CMK (cell line): ENCODE data around the gene ELMOD3.
"Not testable (repeated sequence)": the region's sequence is repeated elsewhere in the genome, so short reads cannot be mapped to it uniquely, and the experiment has no call there.

Source experiments
- DNase-seq: peaks from one replicate; pipeline ENCODE4 v3.0.0-alpha.2; 2010; ENCODE audit warnings: low read depth

The ELMOD3 gene

GRCh38 chr2:85427300-85427835, 72.8 kb downstream of the ELMOD3 start:
- no peak for DNase-seq

DNA sequence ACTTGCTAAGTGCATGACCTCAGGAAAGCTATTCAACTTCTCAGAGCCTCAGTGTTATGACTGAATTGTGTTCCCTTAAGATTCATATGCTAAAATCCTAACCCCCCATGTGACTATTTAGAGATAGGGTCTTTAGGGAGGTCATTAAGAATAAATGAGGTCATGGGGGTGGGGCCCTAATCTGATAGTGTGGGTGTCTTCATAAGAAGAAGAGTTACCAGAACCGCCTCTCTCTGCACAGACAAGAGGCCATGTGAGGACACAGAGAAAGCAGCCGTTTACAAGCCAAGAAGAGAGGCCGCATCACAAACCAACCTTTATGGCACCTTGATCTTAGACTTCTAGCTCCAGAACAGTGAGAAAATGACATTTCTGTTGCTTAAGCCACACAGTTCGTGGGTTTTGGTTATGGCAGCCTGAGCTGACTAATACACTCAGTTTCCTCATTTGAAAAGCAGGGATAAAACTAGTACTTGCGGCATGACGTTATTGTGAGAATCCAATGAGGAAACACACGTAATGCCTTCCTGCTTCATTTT, 73.8 kb downstream of the ELMOD3 start:
- no peak for DNase-seq

DNA sequence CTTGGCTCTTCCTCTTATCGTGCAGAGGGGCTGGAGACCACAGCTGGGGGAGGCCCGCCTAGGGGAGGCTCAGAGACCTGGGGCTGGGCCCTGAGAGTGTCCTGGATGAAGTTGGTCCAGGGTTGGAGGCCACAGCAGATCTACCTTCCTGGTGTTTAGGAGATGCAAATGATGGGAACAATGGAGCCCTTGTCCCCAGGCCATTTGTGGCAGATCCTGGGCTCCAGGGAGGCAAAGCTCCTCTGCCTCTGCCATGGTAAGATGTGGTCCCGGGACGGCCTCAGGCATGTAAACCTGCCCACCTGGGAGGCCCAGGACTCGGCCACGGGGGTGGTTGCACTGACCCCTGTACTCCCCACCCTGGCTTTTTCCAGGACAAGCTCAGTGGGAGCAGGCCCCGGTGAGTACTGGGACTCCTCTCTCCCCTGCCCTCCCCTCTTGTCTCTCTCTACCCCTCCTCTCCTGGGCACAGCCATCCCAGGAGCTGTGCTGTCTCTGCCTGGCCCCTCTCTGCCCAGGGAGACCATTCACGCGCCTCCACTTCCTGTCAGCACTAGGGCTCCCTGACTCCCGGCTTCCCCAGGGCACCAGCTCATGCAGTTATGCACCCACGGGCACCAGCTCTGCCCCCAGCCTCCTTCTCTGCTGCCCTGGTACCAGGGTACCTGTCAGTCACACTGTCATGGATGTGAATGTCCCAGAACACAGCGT, 74.8 kb downstream of the ELMOD3 start:
- no peak for DNase-seq

DNA sequence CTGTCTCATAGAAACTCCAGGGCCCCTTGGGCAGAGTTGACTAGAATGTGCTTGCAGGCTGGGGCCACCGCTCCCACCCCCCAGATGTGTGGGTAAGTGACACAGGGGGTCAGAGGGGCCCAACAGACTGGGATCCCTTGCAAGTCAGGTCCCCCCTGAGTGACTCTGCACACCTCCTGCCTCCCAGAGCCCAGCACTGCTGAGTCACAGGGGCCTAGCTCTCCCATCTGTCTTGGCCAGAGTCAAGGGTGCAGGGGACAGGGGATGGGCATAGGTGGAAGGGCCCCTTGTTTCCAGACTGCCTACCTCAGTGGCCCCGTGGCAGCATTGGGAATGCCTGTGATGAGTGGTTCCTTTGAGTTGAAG, 75.3 kb downstream of the ELMOD3 start:
- no peak for DNase-seq

DNA sequence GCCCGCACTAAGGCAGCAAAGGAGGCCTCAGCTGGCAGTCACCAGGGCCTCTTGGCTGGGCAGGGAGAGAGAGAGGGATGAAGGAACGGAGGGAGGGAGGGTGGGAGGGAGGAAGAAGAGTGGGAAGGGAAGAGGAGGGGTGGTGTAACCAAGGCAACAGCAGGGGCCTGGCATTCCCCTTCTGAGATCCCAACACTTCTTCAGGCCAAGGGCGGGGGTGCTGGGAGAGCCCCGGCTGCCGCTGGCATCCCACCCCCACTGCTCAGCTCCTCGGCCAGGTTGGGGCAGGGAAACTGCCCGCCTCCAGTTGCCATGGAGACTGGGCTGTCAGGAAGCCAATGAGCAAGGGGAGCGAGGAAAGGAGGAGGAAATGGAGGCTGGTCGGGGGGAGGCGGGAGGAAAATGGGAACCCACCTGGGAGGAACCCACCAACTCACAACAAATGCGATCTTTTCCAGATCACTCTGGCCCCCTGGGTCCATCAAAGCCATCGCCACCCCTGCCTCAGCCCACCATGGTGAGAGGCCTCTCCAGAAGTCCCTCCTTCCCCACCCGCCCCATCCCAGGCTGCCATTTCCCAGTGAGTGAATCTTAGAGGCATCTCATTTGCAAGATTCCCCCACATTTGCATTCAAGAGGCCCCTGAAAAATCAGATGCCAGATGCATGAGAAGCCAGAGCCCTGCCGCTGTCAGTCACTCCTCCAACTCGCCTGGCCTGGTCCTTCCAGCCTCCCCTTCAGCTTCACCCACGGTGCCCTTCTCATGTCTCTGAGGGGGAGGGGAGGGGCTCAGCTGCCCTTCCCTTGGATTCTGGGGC, 76.4 kb downstream of the ELMOD3 start:
- DNase-seq: no peak

GRCh38 chr2:85431570-85432205, 77.1 kb downstream of the ELMOD3 start:
- no peak for DNase-seq

DNA sequence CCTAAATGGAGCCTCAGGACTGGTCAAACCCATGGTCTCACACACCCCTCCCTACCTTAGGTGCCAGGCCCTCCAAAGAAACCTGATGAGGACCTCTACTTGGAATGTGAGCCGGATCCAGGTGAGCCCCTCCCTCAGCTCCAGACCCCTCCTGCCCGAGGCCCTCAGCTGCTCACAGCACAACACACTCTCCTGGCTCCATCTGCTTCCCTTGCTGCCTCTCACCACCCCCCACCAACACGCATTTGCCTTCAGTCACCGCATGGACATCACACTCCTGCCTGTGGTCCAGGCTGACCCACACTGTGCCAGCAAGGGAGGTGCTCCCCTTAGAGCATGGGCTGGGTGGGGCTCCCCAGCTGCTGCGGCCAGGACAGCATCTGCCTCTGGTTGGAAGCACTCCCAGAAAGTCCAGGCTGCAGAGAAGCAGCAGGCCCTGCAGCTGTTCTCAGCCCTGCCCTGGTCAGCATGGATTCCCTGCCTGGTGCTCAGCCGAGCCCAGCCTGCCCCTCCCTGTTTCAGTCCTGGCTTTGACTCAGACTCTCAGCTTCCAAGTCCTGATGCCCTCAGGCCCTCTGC, 79.0 kb downstream of the ELMOD3 start:
- no peak for DNase-seq

DNA sequence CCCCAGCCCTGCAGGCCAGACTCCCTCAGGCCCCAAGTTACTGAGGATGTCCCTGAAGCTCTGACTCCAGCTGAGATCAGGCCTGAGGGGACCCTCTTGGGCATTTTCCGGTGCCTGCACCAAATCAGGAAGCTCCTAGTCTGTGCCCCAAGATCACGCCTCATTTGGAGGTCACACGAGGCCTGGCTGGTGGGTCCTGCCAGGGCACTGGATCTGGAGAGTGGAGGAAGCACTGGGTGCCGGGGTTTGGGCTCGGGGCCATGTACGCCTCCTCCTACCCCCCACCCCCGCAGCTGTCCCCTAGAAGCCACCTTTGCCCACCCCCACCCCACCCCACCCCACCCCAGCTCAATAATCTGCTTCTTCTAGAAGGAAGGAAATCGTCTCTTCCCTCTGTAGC, 80.1 kb downstream of the ELMOD3 start:
- DNase-seq: no peak

DNA sequence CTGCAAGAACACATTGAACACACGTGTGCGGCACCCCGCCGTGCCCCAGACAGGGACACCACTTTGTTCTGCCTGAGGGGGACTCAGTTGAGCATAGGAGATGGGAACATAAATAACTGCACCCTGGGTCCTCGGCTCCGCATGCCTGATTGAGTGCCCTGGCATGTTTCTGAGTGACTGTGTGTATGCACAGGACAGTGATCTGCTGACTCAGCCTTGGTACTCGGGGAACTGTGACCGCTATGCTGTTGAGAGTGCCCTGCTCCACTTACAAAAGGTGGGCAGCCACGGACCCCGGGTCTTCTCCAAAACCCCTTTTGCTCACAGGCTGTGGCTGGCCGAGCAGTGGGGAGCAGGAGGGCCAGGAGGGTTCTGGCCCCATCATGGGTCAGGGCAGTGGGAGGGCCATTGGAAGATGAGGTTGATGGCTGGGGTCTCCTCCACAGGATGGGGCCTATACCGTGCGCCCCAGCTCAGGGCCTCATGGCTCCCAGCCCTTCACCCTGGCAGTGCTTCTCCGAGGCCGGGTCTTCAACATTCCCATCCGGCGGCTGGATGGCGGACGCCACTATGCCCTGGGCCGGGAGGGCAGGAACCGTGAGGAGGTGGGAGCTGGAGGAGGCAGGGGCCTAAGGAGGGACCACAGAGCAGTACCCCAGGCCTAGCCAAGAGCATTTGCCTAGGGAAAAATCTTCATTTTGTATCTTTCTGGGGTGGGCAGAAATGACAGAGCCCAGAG, 80.8 kb downstream of the ELMOD3 start:
- DNase-seq: no peak

- DNase-seq: no peak
Measured at GRCh38 chr2:85435981-85436835, 81.6 kb downstream of the ELMOD3 start.

DNA sequence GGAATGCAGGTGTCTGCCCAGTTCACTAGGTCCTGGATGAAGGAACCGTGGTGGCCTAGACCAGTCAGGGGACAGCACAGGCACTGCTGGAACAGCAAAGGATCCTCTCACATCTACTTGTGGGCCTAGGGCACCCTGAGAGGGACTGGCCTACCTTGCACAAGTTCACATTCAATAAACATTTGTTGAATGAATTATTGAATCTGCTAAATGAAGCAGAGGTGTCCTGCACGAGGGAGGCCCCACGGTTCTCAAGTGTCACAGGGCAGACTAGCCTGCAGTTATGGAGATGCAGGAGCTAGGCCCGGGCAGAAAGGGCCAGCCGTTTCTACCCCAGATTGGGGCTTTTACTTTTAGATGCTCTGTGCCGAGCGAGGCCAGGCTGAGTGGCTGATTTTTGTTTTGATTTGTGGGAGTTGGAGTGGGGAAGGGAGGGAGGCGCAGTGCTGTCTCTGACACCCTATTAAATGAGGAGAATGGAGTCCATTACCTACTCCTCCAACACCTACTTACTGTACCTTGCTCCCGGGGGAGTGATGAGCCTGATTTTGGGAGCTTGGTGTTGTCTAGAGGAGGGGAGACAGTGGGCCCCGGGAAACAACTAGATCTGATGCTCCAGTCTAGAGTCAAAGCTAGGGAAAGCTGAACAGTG, 82.4 kb downstream of the ELMOD3 start:
- no peak for DNase-seq

DNA sequence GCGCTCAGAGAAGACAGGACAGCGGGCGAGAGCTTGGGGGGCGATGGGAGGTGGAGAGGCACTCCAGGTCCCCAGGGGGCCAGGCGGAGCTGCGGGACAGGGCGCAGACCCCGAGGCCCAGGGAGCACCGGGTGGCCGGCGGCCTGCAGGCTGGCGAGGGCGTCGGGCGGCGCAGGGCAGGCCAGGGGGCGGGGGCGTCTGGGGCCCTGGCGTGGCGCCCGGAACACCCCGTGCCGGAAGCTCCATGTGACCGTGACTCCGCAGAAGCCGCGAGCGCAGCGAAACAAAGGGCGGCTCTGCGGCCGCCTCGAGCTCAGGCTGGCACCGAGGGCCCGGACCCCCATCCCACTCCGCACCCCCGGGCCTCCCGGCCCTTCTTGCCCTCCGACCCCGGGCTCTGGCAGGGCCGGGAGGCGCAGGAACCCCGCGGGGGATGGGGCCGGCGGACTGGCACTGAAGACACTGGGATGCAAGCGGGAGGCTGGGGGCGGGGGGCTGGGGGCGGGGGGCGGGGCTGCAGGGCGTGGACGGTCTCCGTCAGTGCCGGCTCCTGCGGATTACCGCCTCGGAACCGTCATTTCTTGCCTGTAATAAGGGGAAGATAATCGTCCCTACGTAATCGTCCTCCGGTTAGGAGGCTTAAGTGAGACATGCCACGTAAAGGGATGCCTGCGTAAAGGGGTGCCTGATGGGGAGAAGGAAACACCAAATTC, 83.1 kb downstream of the ELMOD3 start:
- peak; percentile 57 for DNase-seq

GRCh38 chr2:85438201-85439024, 83.8 kb downstream of the ELMOD3 start:
- no peak for DNase-seq

- no peak for DNase-seq
Measured at GRCh38 chr2:85439025-85439472, 84.5 kb downstream of the ELMOD3 start.

DNA sequence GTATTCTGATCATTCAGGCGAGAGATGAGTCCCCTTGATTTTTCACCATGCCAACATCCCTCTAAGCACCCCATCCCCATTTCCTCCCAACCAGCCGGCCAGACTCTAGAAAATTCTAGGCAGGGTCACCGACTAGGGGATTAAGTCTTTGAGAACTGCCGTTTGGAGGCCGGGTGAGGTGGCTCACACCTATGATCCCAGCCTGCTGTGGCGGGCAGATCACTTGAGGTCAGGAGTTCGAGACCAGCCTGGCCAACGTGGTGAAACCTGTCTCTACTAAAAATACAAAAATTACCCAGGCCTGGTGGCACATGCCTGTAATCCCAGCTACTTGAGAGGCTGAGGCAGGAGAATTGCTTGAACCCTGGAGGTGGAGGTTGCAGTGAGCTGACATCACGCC, 85.0 kb downstream of the ELMOD3 start:
- not testable (repeated sequence) for DNase-seq

DNA sequence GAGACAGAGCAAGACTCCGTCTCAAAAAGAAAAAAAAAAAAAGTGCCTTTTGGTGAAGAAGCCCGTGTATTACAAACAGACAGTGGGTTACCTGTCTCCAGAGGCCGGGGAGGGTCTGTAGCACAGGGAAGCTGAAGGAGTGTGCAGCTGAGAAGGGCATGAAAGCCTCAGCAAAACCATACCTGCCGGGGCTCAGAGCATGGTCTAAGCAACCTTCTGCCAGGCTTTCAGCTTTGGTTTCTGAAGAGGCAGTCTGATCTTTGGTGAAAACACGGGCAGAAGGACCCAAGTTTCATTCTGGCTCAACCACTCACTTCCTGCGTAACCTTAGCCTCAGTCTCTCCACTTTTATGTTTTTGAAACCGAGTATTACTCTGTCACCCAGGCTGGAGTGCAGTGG, 85.4 kb downstream of the ELMOD3 start:
- no peak for DNase-seq

DNA sequence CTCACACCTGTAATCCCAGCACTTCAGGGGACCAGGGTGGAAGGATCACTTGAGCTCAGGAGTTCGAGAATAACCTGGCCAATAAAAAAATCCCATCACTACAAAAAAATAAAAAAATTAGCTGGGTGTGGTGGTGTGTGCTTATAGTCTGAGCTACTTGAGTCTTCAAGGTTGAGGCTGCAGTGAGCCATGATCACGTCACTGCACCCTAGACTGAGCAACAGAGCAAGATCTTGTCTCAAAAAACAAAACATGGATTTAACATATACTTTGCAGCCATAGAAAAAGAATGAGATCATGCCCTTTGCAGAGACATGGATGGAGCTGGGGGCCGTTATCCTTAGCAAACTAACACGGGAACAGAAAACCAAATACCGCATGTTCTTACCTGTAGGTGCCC, 86.2 kb downstream of the ELMOD3 start:
- no peak for DNase-seq
